GM18907 (cell line): ENCODE data around the gene STYXL1.
"Not testable (repeated sequence)": the region's sequence is repeated elsewhere in the genome, so short reads cannot be mapped to it uniquely, and the experiment has no call there.

Source experiments
- ATAC-seq: cut with Tn5 transposase; IDR thresholded peaks from one replicate; pipeline ENCODE4 v1.9.1; 2021; ENCODE audit warnings: mild to moderate bottlenecking, moderate library complexity; ENCODE audit not compliant: unreplicated experiment

STYXL1 gene

GRCh38 chr7:76066716-76067503 is 19.1 kb upstream of the STYXL1 start:
- ATAC-seq, result no peak

GRCh38 chr7:76065016-76065612 is 17.3 kb upstream of the STYXL1 start:
- ATAC-seq, result no peak

DNA sequence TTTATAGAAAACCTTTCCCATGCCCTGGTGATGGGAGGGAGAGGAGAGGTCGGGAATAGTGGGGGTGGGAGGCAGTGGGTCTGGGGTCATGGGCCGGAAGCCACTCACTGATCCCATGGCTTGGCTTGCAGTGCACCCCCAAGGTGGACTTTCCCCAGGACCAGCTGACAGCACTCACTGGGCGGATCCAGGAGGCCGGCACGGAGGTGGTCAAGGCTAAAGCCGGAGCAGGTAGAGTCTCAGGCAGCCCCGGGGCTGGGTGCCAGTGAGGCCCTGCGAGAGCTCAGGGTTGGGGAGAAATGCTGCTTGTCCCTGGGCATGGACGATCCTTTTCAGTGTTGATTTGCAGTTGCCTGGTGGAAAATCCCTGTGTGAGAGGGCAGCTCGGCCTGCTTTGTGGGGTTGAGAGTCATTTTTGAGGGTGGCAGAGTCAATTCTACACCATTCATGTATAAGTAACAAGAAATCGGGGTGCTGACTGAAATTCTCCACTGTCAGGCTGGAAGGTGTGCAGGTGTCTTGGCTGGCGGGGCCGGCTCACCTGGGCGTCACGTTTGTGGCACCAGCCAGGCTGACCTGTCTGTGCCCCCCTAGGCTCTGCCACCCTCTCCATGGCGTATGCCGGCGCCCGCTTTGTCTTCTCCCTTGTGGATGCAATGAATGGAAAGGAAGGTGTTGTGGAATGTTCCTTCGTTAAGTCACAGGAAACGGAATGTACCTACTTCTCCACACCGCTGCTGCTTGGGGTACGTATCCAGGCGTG is 16.6 kb upstream of the STYXL1 start:
- no peak for ATAC-seq

DNA sequence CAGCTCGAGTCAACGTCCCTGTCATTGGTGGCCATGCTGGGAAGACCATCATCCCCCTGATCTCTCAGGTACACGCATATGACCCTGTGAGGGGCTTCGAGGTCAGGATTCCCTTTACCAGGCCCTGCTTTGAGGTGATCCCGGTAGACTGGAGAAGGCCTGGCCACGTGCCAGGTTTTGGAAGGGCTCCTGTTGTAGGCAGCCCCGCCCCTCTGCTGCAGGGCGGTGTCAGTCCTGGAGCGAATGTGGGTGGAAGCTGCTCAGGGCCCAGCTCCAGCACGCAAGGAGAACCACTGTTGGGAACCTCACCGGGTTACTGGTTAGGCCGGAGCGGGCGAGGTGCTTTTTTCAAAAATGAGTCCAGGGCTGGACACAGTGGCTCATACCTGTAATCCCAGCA is 15.7 kb upstream of the STYXL1 start:
- no peak for ATAC-seq

DNA sequence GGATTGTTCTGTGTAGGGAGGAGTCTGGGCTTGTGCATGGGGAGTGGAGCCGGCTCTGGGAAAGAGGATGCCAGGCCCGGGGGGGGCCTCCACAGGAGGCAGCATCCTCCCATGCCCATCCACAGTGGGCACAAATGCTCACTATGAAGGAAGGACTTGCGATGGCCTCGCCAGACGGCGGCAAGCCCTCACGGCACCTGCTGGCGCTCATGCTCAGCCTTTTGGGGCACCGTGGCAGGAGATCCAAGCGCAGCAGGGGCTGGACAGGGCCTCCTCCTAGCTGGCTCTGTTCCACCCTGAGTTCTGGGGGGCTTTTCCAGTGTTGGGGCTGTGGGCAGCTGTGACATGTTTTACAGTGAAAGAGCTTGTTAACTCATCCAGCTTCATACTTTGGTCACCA is 15.3 kb upstream of the STYXL1 start:
- ATAC-seq, result no peak

- no peak for ATAC-seq
Measured at GRCh38 chr7:76062254-76062653, 14.5 kb upstream of the STYXL1 start.

- no peak for ATAC-seq
Measured at GRCh38 chr7:76060842-76061241, 13.0 kb upstream of the STYXL1 start.

DNA sequence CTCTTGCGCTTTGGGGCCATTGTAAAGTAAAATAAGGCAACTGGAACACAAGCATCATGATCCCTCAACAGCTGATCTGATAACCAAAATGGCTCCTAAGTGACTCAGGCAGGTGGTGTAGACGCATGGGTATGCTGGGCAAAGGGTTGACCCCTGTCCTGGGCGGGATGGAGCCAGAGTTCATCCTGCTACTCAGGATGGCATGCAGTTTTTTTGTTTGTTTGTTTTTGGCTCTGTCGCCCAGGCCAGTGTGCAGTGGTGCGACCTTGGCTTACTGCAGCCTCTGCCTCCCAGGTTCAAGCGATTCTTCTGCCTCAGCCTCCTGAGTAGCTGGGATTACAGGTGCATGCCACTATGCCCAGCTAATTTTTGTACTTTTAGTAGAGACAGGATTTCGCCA is 10.9 kb upstream of the STYXL1 start:
- not testable (repeated sequence) for ATAC-seq

DNA sequence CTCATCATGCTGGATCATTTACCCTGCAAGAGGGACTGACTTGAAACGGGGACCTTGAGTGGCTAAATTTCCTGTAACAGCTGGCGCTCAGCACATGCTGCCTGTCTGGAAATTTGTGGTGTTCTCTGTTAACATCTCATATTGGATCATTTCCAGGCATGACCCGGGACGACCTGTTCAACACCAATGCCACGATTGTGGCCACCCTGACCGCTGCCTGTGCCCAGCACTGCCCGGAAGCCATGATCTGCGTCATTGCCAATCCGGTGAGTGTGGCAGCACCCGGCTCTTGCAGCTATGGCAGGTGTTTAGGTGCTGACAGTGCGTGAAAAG is 10.0 kb upstream of the STYXL1 start:
- no peak for ATAC-seq

DNA sequence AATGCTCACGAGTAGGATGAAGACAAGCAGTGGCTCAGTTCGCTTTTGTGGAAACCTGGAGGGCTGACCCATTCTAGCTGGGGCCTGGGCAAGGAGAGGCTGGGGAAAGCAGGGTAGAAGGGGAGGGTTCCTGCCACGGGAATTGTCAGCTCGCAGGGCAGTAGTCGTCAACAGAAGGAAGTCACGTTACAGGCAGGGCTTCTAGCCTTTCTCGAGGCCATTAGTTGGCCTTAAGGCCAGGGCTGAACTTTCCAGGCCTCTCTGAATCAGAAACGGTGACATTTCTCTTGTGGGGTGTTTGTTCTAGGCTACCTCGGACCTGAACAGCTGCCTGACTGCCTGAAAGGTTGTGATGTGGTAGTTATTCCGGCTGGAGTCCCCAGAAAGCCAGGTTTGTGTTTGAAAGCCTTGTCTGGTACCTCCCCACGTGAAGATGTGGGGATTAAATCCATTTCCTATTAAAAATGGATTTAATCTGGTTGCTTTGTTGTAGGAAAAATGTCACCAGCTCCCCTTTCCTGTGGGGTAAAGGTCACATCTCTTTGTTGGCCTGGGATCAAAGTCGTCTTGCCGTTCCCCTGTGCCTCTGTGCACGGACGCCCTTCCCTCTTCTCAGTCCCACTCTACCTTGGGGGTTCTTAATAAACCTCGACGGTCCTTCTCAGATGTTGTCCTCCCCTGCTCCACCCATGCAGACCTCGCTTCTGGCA is 9.5 kb upstream of the STYXL1 start:
- no peak for ATAC-seq

- ATAC-seq, result no peak
Measured at GRCh38 chr7:76056241-76056640, 8.4 kb upstream of the STYXL1 start.

GRCh38 chr7:76054123-76055120 is 6.6 kb upstream of the STYXL1 start:
- no peak for ATAC-seq

DNA sequence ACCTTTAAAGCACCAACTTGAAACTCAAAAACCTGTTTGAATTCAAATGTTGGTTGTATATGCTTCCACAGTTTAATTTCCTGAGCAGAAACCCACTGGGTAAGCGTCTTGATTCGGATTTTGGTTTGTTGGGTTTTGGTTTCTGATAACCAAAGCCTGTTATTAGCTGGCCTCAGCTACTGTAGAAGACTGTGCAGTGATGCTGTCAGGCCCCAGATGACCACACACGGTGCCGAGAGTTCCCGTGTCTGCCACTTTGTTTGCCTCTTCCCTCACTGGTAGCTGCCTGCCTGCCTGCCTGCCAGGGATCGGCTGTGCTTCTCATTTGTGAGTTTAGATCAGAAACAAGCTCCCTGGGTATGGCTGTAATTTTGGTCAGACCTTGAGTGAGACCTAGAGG is 5.7 kb upstream of the STYXL1 start:
- no peak for ATAC-seq

DNA sequence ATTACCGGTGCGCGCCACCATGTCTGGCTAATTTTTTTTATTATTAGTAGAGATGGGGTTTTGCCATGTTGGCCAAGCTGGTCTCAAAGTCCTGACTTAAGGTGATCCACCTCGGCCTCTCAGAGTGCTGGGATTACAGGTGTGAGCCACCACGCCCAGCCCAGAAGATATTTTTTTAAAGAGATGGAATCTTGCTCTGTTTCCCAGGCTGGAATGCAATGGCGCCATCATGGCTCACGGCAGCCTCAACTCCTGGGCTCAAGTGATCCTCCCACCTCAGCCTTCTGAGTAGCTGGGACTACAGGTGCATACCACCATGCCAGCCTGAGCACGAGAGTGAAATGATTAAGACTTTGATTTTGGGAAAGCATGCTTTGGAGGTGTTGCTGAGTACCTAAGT is 4.9 kb upstream of the STYXL1 start:
- not testable (repeated sequence) for ATAC-seq

DNA sequence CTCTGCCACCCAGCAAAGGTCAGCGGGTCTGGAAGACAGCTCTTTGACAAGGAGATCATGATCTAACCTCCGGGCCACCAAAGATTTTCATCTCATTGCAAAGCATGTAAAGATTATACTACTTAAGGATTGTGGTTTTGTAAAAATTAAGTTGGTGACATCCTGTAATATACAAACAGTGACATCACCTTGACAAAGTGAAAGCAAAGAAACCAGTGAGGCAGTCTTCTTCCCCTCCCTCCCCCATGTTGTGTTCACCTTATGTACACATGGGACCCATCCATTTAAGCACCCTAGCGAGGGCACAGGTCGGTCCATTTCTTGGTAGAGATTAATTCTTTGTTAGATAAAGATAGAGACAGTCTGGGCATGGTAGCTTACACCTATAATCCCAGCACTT is 4.0 kb upstream of the STYXL1 start:
- ATAC-seq, result no peak

DNA sequence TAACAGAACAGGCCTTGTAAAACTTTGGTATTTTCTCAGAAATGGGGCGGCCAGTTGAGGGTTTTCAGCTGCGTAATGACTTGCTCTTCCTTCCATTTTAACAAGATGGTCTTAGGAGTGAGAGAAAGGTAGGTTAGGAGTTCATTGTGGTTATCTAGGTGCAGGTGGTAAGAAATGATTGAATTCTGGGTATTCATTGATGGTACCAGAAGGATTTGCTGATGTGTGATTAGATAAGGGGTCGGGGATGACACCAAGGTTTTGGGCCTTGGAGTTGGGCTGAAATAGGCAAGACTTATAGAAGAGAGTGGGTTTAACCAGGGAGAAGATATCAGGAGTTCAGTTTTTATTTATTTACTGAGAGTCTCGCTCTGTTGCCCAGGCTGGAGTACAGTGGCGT is 2.7 kb upstream of the STYXL1 start:
- no peak for ATAC-seq

- ATAC-seq, result no peak
Measured at GRCh38 chr7:76049295-76049694, 1.5 kb upstream of the STYXL1 start.

GRCh38 chr7:76048668-76048988 is 828 bp upstream of the STYXL1 start:
- peak; percentile 8 for ATAC-seq

DNA sequence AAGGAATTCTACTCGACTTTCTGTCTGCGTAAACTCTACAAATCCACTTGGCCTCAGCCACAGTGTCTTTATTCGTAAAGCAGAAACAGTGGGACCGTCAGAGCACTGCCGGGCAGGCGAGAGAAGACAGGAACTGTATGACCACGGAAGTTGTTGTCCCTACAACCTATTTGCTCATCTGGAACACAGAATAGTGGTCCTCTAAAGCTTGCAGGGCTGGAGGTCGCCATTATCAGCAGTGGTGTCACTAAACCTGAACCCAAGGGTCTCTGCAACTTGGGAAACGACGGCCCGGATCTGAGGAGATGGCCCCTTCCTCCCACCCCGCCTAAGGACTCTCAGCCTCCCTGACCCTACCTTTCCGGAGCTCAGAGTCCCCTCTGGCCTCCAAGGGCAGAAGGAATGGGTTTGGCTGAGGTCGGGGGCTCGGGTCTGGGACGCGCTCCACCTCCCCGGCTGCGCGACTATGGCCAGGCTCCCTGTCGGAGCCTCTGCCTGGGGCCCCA is 442 bp downstream of the STYXL1 start:
- peak; percentile 16 for ATAC-seq

DNA sequence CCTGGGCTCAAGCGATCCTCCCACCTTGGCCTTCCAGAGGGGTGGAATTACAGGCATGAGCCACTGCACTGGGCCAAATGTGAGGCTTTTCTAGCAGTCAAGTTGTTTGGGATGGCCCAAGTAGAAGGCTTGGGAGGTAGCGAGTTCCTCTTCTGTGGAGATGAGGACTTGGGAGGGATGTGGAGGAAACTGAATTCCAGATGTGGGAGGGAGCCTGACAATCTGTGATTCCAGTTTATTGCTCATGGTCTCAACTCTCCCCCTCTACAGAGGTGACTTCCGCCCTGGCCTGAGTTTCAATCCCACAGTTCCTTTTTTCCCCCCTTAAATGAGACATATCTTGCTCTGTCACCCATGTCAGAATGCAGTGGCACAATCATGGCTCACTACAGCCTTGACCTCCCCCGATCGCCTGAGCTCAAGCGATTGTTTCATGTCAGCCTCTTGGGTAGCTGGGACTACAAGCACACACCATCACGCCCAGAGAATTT is 3.4 kb downstream of the STYXL1 start:
- no peak for ATAC-seq
